ENCODE measurements around the gene MAP2K1. TPM values are rescaled to one million over a fixed set of nuclear protein-coding genes. Genes with fewer than 3 reads are reported as not detected.

MAP2K1 gene
- total and polyA plus RNA-seq, 2 of the 4 experiments (the other 2 are of a cell fraction): 34.7 to 37.8 TPM

DNA sequence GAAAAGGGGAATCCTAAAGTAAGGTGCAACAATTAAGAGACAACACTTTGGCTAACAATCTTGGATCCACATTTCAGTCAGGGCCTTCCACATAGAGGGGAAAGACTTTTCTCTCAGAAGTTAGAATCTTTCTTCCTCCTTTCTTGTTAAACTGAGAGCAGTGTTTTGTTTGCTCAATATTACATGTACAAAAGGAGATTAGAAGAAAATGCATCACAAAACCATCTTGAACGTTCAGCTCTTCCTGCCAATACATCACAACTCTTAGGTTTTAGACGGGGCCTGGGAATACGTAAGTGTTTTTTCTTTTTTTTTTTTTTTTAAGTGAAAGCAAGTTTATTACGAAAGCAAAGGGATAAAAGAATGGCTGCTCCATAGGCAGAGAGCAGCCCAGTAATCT, 39.1 kb downstream of the MAP2K1 start:
- no peak overlapping the region for H4K91ac ChIP-seq (ENCODE audit: insufficient read depth, low read depth, low read length)
- TF ChIP-seq RCOR1 (IDR thresholded peaks at IDR 0.05; ENCODE audit: insufficient replicate concordance, low read length) (no peak), NFE2L2 (IDR thresholded peaks at IDR 0.05; ENCODE audit: low read depth, low read length) (no peak), MAFK (IDR thresholded peaks at IDR 0.05; ENCODE audit: low read depth, low read length) (no peak), CHD1 (IDR thresholded peaks at IDR 0.05; ENCODE audit: low read depth, low read length) (no peak), MXI1 (IDR thresholded peaks at IDR 0.05; ENCODE audit: borderline replicate concordance, low read depth, low read length) (no peak), POLR2A (IDR thresholded peaks at IDR 0.05; ENCODE audit: low read depth, low read length) (no peak), MAZ (IDR thresholded peaks at IDR 0.05; ENCODE audit: borderline replicate concordance, low read depth, low read length) (no peak), BHLHE40 (IDR thresholded peaks at IDR 0.05; ENCODE audit: low read depth, low read length) (no peak), USF2 (IDR thresholded peaks at IDR 0.05; ENCODE audit: low read depth, low read length) (no peak), CEBPB (IDR thresholded peaks at IDR 0.05; ENCODE audit: low read depth, low read length) (no peak), SMC3 (IDR thresholded peaks at IDR 0.05; ENCODE audit: low read depth, low read length) (no peak), RFX5 (IDR thresholded peaks at IDR 0.05; ENCODE audit: low read depth, low read length) (no peak), RAD21 (IDR thresholded peaks at IDR 0.05; ENCODE audit: low read length) (no peak)
- TF ChIP-seq, protein P1, sequence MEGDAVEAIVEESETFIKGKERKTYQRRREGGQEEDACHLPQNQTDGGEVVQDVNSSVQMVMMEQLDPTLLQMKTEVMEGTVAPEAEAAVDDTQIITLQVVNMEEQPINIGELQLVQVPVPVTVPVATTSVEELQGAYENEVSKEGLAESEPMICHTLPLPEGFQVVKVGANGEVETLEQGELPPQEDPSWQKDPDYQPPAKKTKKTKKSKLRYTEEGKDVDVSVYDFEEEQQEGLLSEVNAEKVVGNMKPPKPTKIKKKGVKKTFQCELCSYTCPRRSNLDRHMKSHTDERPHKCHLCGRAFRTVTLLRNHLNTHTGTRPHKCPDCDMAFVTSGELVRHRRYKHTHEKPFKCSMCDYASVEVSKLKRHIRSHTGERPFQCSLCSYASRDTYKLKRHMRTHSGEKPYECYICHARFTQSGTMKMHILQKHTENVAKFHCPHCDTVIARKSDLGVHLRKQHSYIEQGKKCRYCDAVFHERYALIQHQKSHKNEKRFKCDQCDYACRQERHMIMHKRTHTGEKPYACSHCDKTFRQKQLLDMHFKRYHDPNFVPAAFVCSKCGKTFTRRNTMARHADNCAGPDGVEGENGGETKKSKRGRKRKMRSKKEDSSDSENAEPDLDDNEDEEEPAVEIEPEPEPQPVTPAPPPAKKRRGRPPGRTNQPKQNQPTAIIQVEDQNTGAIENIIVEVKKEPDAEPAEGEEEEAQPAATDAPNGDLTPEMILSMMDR (conservative IDR thresholded peaks at IDR 0.05; ENCODE audit: low read depth, low read length): no peak
- DNase-seq (no peak), ATAC-seq (ENCODE audit: low read depth) (no peak)
- ChIA-PET POLR2A (ENCODE audit: unreplicated experiment) (no interaction called here), CTCF (no interaction called here)
- H3K4me1 ChIP-seq (ENCODE audit: control insufficient read depth, insufficient read depth, low read length): no peaks in the 10 kb centered on the region
- peaks cover 6% of the 10 kb centered on the region; the same call in 1 of the 2 replicates for H3K9me1 ChIP-seq (ENCODE audit: insufficient read depth, low read length)
- H2BK20ac ChIP-seq (ENCODE audit: low read depth, low read length): no peak overlapping the region
- H3K56ac ChIP-seq (ENCODE audit: extremely low read depth, insufficient read depth, low read length): no peak overlapping the region
- BruUV-seq (replicated peaks): no TSS peak
- no peak overlapping the region for H2AK9ac ChIP-seq (replicated peaks; ENCODE audit: low read depth, low read length, poor library complexity)
- H3K9me3 ChIP-seq (ENCODE audit: control insufficient read depth, insufficient read depth, low read length): no peaks in the 10 kb centered on the region
- no peak overlapping the region for H3K4me2 ChIP-seq (ENCODE audit: low read depth, low read length)
- peaks cover 54% of the 10 kb centered on the region for H4K20me1 ChIP-seq (ENCODE audit: insufficient read depth, low read length)
- no peak overlapping the region for H3K27ac ChIP-seq (ENCODE audit: insufficient read depth, low read length)
- in situ Hi-C loops (cut with MboI; ENCODE audit: low sequenced_read_pairs): no loop called here
- no peak overlapping the region for H3K9ac ChIP-seq (ENCODE audit: low read depth, low read length)
- dilution Hi-C loops (cut with HindIII; ENCODE audit: low sequenced_read_pairs, unreplicated experiment): no loop called here
- no peak overlapping the region for H3K18ac ChIP-seq (ENCODE audit: low read depth, low read length)
- no peak overlapping the region for H3K23ac ChIP-seq (ENCODE audit: low read depth, low read length)
- H3K14ac ChIP-seq (replicated peaks; ENCODE audit: low read depth, low read length): no peak overlapping the region
- intact Hi-C loops (cut with micrococcal nuclease): no loop called here
- no peaks in the 10 kb centered on the region for H3K36me3 ChIP-seq (ENCODE audit: control insufficient read depth, insufficient read depth, low read length)
- no peak overlapping the region for H2BK5ac ChIP-seq (ENCODE audit: low read depth, low read length, poor library complexity, severe bottlenecking)
- H4K5ac ChIP-seq (ENCODE audit: low read depth, low read length): no peak overlapping the region
- H2BK15ac ChIP-seq (ENCODE audit: low read depth, low read length): no peak overlapping the region
- no peak overlapping the region for H3K4me3 ChIP-seq (ENCODE audit: insufficient read depth, low read depth, low read length)
- no peak overlapping the region for H2AFZ ChIP-seq (replicated peaks; ENCODE audit: low read length, poor library complexity)
- no peak overlapping the region for H2BK120ac ChIP-seq (ENCODE audit: low read depth, low read length)
- H3K4ac ChIP-seq (ENCODE audit: low read depth, low read length): no peak overlapping the region
- H3K79me1 ChIP-seq (ENCODE audit: low read depth in 1 of 2, low read length in 2 of 2): peaks cover 46 to 72% of the 10 kb centered on the region in 2 experiments
- H4K8ac ChIP-seq (ENCODE audit: low read depth in 2 of 2, low read length in 2 of 2): no peak overlapping the region
- no peak overlapping the region for H2AK5ac ChIP-seq (ENCODE audit: low read depth, low read length)
- WGBS, 2 experiments (ENCODE audit: extremely low coverage in 2 of 2, insufficient read length in 1 of 2): no CpG with 5 or more reads among the region's 4 CpGs
- H3K27me3 ChIP-seq (ENCODE audit: control insufficient read depth, insufficient read depth, low read length): no peaks in the 10 kb centered on the region

Data from IMR-90 (cell line).